ENCODE measurements around the gene MPP1. TPM values are rescaled to one million over a fixed set of nuclear protein-coding genes. Genes with fewer than 3 reads are reported as not detected.

The MPP1 gene
- polyA plus RNA-seq, 1 of the 3 experiments (the other 2 are of a cell fraction), result 13.3 TPM

GRCh38 chrX:154738011-154738738 lies 67.1 kb downstream of the MPP1 start:
- Histone ChIP-seq H3K4me2 (peak overlapping the region; percentile 60; the same call in 1 of the 2 replicates), H2AFZ (ENCODE audit: low read depth) (peak overlapping the region; percentile 61; the same call in 1 of the 2 replicates)
- TF ChIP-seq, protein P1, sequence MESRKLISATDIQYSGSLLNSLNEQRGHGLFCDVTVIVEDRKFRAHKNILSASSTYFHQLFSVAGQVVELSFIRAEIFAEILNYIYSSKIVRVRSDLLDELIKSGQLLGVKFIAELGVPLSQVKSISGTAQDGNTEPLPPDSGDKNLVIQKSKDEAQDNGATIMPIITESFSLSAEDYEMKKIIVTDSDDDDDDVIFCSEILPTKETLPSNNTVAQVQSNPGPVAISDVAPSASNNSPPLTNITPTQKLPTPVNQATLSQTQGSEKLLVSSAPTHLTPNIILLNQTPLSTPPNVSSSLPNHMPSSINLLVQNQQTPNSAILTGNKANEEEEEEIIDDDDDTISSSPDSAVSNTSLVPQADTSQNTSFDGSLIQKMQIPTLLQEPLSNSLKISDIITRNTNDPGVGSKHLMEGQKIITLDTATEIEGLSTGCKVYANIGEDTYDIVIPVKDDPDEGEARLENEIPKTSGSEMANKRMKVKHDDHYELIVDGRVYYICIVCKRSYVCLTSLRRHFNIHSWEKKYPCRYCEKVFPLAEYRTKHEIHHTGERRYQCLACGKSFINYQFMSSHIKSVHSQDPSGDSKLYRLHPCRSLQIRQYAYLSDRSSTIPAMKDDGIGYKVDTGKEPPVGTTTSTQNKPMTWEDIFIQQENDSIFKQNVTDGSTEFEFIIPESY (IDR thresholded peaks at IDR 0.05; ENCODE audit: borderline replicate concordance, low read depth), result no peak
- no peak for TF ChIP-seq TAF1 (IDR thresholded peaks at IDR 0.05; ENCODE audit: borderline replicate concordance, low read depth, low read length)
- TF ChIP-seq CTCF (IDR thresholded peaks at IDR 0.05), result no peak
- TF ChIP-seq MXI1 (IDR thresholded peaks at IDR 0.05; ENCODE audit: low read depth, low read length), result no peak
- no peak for TF ChIP-seq YY1 (IDR thresholded peaks at IDR 0.05; ENCODE audit: low read depth)
- TF ChIP-seq RCOR1 (IDR thresholded peaks at IDR 0.05; ENCODE audit: low read length), result no peak
- no peak for TF ChIP-seq SMC3 (IDR thresholded peaks at IDR 0.05; ENCODE audit: low read depth, low read length)
- TF ChIP-seq, protein P2, sequence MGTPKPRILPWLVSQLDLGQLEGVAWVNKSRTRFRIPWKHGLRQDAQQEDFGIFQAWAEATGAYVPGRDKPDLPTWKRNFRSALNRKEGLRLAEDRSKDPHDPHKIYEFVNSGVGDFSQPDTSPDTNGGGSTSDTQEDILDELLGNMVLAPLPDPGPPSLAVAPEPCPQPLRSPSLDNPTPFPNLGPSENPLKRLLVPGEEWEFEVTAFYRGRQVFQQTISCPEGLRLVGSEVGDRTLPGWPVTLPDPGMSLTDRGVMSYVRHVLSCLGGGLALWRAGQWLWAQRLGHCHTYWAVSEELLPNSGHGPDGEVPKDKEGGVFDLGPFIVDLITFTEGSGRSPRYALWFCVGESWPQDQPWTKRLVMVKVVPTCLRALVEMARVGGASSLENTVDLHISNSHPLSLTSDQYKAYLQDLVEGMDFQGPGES (IDR thresholded peaks at IDR 0.05; ENCODE audit: low read depth, low read length), result no peak
- no peak for TF ChIP-seq NRF1 (IDR thresholded peaks at IDR 0.05; ENCODE audit: low read depth, low read length)
- TF ChIP-seq GABPA (IDR thresholded peaks at IDR 0.05; ENCODE audit: low read depth), result peak; percentile 22; the same call in 1 of the 2 replicates
- TF ChIP-seq NFIC (IDR thresholded peaks at IDR 0.05; ENCODE audit: borderline replicate concordance), result peak; percentile 53; the same call in 1 of the 2 replicates
- no peak for TF ChIP-seq GATA2 (CRISPR knock-in tag; IDR thresholded peaks at IDR 0.05)
- TF ChIP-seq USF2 (IDR thresholded peaks at IDR 0.05; ENCODE audit: borderline replicate concordance, low read depth, low read length), result no peak
- TF ChIP-seq JUND (IDR thresholded peaks at IDR 0.05), result peak; percentile 58
- TF ChIP-seq POLR2AphosphoS5 (IDR thresholded peaks at IDR 0.05; ENCODE audit: low read depth, low read length), result peak; percentile 37; the same call in 1 of the 2 replicates
- TF ChIP-seq FOXJ3 (CRISPR knock-in tag; IDR thresholded peaks at IDR 0.05), result no peak
- TF ChIP-seq ELF1 (IDR thresholded peaks at IDR 0.05), result no peak
- TF ChIP-seq PBX3 (IDR thresholded peaks at IDR 0.05), result peak; percentile 54
- no peak for TF ChIP-seq RFX5 (IDR thresholded peaks at IDR 0.05; ENCODE audit: low read length)
- no peak for TF ChIP-seq FOXM1 (IDR thresholded peaks at IDR 0.05; ENCODE audit: low read depth)
- TF ChIP-seq EP300 (IDR thresholded peaks at IDR 0.05; ENCODE audit: borderline replicate concordance in 1 of 2, low read depth in 1 of 2, low read length in 1 of 2), result peak in 1 of 2 experiments; percentile 21; a peak in 1 of 4 replicates
- no peak for TF ChIP-seq RXRA (IDR thresholded peaks at IDR 0.05; ENCODE audit: borderline replicate concordance, low read depth)
- TF ChIP-seq MEF2A (IDR thresholded peaks at IDR 0.05; ENCODE audit: borderline replicate concordance, low read depth), result no peak
- TF ChIP-seq TCF12 (IDR thresholded peaks at IDR 0.05), result peak; percentile 79
- TF ChIP-seq CHD2 (IDR thresholded peaks at IDR 0.05; ENCODE audit: low read length, partially characterized antibody), result no peak
- peak; percentile 63; the same call in 1 of the 2 replicates for TF ChIP-seq FOSL2 (IDR thresholded peaks at IDR 0.05; ENCODE audit: borderline replicate concordance, low read depth)
- TF ChIP-seq, protein P3, sequence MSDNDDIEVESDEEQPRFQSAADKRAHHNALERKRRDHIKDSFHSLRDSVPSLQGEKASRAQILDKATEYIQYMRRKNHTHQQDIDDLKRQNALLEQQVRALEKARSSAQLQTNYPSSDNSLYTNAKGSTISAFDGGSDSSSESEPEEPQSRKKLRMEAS (IDR thresholded peaks at IDR 0.05; ENCODE audit: low read depth), result peak; percentile 89
- TF ChIP-seq RAD21 (IDR thresholded peaks at IDR 0.05; ENCODE audit: low read length), result no peak

More at GRCh38 chrX:154738011-154738738, 67.1 kb downstream of the MPP1 start:
- H3F3A ChIP-seq (replicated peaks; ENCODE audit: insufficient read depth), result peaks cover 15% of the 10 kb centered on the region
- H3K4me3 ChIP-seq (ENCODE audit: low read depth in 2 of 2, low read length in 1 of 2), result no peak overlapping the region
- H3K27ac ChIP-seq (ENCODE audit: low read depth in 2 of 2, low read length in 1 of 2), result peak overlapping the region; percentile 64 to 79; a peak in 3 of 4 replicates
- POLR2A ChIA-PET, result interaction anchor here (0.7 kb wide), 1 partner anchor 11 kb away, joined by 3 read pairs; no protein-coding TSS in a partner anchor
- CTCF ChIA-PET, result interaction anchor here (1.1 to 1.3 kb wide), 2 partner anchors 9 to 11 kb away, joined by 3 to 6 read pairs; no protein-coding TSS in a partner anchor
- H3K9ac ChIP-seq, result no peak overlapping the region
- H3K4me1 ChIP-seq (ENCODE audit: control insufficient read depth in 1 of 2, insufficient read depth in 2 of 2, low read depth in 1 of 2, low read length in 1 of 2), result peaks cover 0 to 19% of the 10 kb centered on the region in 2 experiments; a peak in 1 of 4 replicates
- H3K9me3 ChIP-seq, result no peaks in the 10 kb centered on the region
- H4K20me1 ChIP-seq (ENCODE audit: insufficient read depth), result no peaks in the 10 kb centered on the region
- no peaks in the 10 kb centered on the region for H3K79me2 ChIP-seq (ENCODE audit: insufficient read depth)
- 11% methylated on average over 8 of the region's 8 CpGs for WGBS (ENCODE audit: low lambda C conversion rate)
- no peaks in the 10 kb centered on the region for H3K36me3 ChIP-seq (replicated peaks in 1 of 2; ENCODE audit: control insufficient read depth in 1 of 2, insufficient read depth in 2 of 2, low read length in 1 of 2)
- no peak for DNase-seq
- no peaks in the 10 kb centered on the region for H3K9me2 ChIP-seq
- H3K27me3 ChIP-seq (ENCODE audit: insufficient read depth), result no peaks in the 10 kb centered on the region

Data from SK-N-SH (cell line).